K562 (cell line): Measurements from ENCODE around the gene FAM193A. TPM values are rescaled to one million over a fixed set of nuclear protein-coding genes. Genes with fewer than 3 reads are reported as not detected.

Source experiments
- ARNT ChIP-seq, 2 experiments: fragments of 450-650 bp; IDR thresholded peaks; 2 replicates each; pipeline ENCODE4 v1.6.1; 2016; ENCODE audit warnings: mild to moderate bottlenecking in 1 of 2
- CBFA2T3 ChIP-seq: fragments of 450-650 bp; IDR thresholded peaks from 2 replicates; pipeline ENCODE4 v1.6.1; 2017
- FOSL1 ChIP-seq: fragments of 200-800 bp; sonication (Bioruptor generic); conservative IDR thresholded peaks from 2 replicates; pipeline ENCODE4 v1.6.1; 2016; ENCODE audit warnings: missing genetic modification characterization, missing compliant biosample characterization
- FOXJ2 ChIP-seq: fragments of 200-800 bp; sonication (Bioruptor generic); IDR thresholded peaks from 2 replicates; pipeline ENCODE4 v1.6.1; 2016; ENCODE audit warnings: missing genetic modification characterization, missing compliant biosample characterization
- ID3 ChIP-seq, 2 experiments: fragments of 250-450 bp in 1 of 2; fragments of 450-650 bp in 1 of 2; sonication (Bioruptor Pico) in 1 of 2; IDR thresholded peaks; 2 replicates each; pipeline versions ENCODE4 v1.6.1 to v1.8.0; 2016 to 2021; ENCODE audit warnings: mild to moderate bottlenecking in 2 of 2, moderate library complexity in 2 of 2, missing compliant biosample characterization in 1 of 2, missing genetic modification characterization in 1 of 2
- IRF1 ChIP-seq: sonication (generic); formaldehyde crosslinking; IDR thresholded peaks from 2 replicates; pipeline ENCODE4 v1.8.0; 2022; ENCODE audit warnings: missing genetic modification reagents, mild to moderate bottlenecking, borderline replicate concordance
- JUN ChIP-seq, 2 experiments: sonication (generic) in 1 of 2; formaldehyde crosslinking in 1 of 2; IDR thresholded peaks; 2 replicates each; pipeline versions ENCODE4 v1.6.1 to v1.8.0; 2012 to 2022; ENCODE audit warnings: borderline replicate concordance in 2 of 2, mild to moderate bottlenecking in 2 of 2, improper control_type of control experiment in 1 of 2, low read depth in 1 of 2, low read length in 1 of 2, missing genetic modification reagents in 1 of 2
- MYNN ChIP-seq, 2 experiments: sonication (generic); formaldehyde crosslinking in 1 of 2; IDR thresholded peaks; 2 replicates each; pipeline versions ENCODE4 v1.5.0 to v1.6.1; 2016 to 2020; ENCODE audit warnings: antibody characterized with exemption in 1 of 2, missing genetic modification reagents in 1 of 2
- RAD21 ChIP-seq, 2 experiments: fragments of 250-450 bp in 1 of 2; fragments of 450-650 bp in 1 of 2; sonication (Bioruptor Pico) in 1 of 2; formaldehyde crosslinking in 1 of 2; IDR thresholded peaks in 1 of 2; conservative IDR thresholded peaks in 1 of 2; 2 replicates each; pipeline versions ENCODE4 v1.4.0 to v1.8.0; 2020 to 2022; ENCODE audit warnings: mild to moderate bottlenecking in 2 of 2, moderate library complexity in 1 of 2
- RBM17 ChIP-seq: fragments of 200-400 bp; formaldehyde crosslinking; IDR thresholded peaks from 2 replicates; pipeline ENCODE4 v1.6.1; 2017; ENCODE audit warnings: low read depth, mild to moderate bottlenecking, low read length, borderline replicate concordance
- SREBF2 ChIP-seq: sonication (generic); formaldehyde crosslinking; IDR thresholded peaks from 2 replicates; pipeline ENCODE4 v1.4.0; 2020; ENCODE audit warnings: mild to moderate bottlenecking, missing genetic modification reagents
- STAT5B ChIP-seq: fragments of 250-450 bp; sonication (Bioruptor Pico); IDR thresholded peaks from 2 replicates; pipeline ENCODE4 v1.8.0; 2021; ENCODE audit warnings: mild to moderate bottlenecking, inconsistent platforms
- TBL1XR1 ChIP-seq, 2 experiments: IDR thresholded peaks; 2 replicates each; pipeline ENCODE4 v1.6.1; 2012; ENCODE audit warnings: improper control_type of control experiment in 2 of 2, low read length in 2 of 2, mild to moderate bottlenecking in 1 of 2
- U2AF1 ChIP-seq: fragments of 200-400 bp; formaldehyde crosslinking; optimal IDR thresholded peaks from 2 replicates; pipeline ENCODE3; 2017; ENCODE audit warnings: mild to moderate bottlenecking, low read depth, low read length, moderate library complexity
- YY1 ChIP-seq, 3 experiments: IDR thresholded peaks; 2 replicates each; pipeline ENCODE4 v1.6.1; 2011; ENCODE audit warnings: low read length in 2 of 3, mild to moderate bottlenecking in 2 of 3, moderate library complexity in 2 of 3, borderline replicate concordance in 1 of 3, control low read depth in 1 of 3, low read depth in 1 of 3; ENCODE audit not compliant: insufficient read depth in 3 of 3, insufficient replicate concordance in 2 of 3, control insufficient read depth in 1 of 3, insufficient read length in 1 of 3; ENCODE audit errors: extremely low read depth in 1 of 3
- ZNF584 ChIP-seq: fragments of 200-800 bp; sonication (Bioruptor generic); IDR thresholded peaks from 2 replicates; pipeline ENCODE4 v1.6.1; 2016; ENCODE audit warnings: low read depth, mild to moderate bottlenecking, missing genetic modification characterization, missing compliant biosample characterization
- ZNF778 ChIP-seq: fragments of 450-650 bp; formaldehyde crosslinking; IDR thresholded peaks from 2 replicates; pipeline ENCODE4 v1.4.0; 2020; ENCODE audit warnings: mild to moderate bottlenecking, moderate library complexity
- polyA plus RNA-seq, 8 experiments: library from polyadenylated mRNA; depleted of rRNA in 4 of 8; stranded (reverse) in 5 of 8; unstranded in 3 of 8; fragments of >200 nt; fragmentation: Nextera tagmentation in 2 of 8; fragmentation: Illumina TruSeq in 1 of 8; extraction: Ambion mirVana in 2 of 8; extraction: Trizol in 1 of 8; gene quantifications; 2 replicates each; pipeline versions ENCODE4 v1.2.1 to v1.2.3, GENCODE V29; 2011 to 2014; ENCODE audit warnings: inconsistent platforms in 1 of 8, missing spikeins in 1 of 8
- total RNA-seq, 7 experiments: library from RNA; depleted of rRNA in 6 of 7; stranded (reverse); fragments of >200 nt in 6 of 7; fragmentation: Illumina TruSeq in 2 of 7; extraction: Trizol in 2 of 7; gene quantifications; 2 replicates each; pipeline versions ENCODE4 v1.2.1 to v1.2.3, GENCODE V29; 2011 to 2021; ENCODE audit warnings: low replicate concordance in 1 of 7
- TF ChIP-seq, protein P1 (sequence below): fragments of 450-650 bp; formaldehyde crosslinking; IDR thresholded peaks from 2 replicates; pipeline ENCODE4 v1.4.0; 2022; ENCODE audit warnings: mild to moderate bottlenecking, moderate library complexity
- TF ChIP-seq, protein P2 (sequence below), 2 experiments: fragments of 150-350 bp in 1 of 2; IDR thresholded peaks; 2 replicates each; pipeline ENCODE4 v1.6.1; 2012 to 2016; ENCODE audit warnings: low read depth in 2 of 2, low read length in 2 of 2, mild to moderate bottlenecking in 1 of 2, moderate library complexity in 1 of 2

FAM193A gene
- total and polyA plus RNA-seq, 9 of the 15 experiments (the other 6 are each of a cell fraction or from before 2014, with no cell fraction given): 0.46 to 24.6 (median 9.6) TPM

DNA sequence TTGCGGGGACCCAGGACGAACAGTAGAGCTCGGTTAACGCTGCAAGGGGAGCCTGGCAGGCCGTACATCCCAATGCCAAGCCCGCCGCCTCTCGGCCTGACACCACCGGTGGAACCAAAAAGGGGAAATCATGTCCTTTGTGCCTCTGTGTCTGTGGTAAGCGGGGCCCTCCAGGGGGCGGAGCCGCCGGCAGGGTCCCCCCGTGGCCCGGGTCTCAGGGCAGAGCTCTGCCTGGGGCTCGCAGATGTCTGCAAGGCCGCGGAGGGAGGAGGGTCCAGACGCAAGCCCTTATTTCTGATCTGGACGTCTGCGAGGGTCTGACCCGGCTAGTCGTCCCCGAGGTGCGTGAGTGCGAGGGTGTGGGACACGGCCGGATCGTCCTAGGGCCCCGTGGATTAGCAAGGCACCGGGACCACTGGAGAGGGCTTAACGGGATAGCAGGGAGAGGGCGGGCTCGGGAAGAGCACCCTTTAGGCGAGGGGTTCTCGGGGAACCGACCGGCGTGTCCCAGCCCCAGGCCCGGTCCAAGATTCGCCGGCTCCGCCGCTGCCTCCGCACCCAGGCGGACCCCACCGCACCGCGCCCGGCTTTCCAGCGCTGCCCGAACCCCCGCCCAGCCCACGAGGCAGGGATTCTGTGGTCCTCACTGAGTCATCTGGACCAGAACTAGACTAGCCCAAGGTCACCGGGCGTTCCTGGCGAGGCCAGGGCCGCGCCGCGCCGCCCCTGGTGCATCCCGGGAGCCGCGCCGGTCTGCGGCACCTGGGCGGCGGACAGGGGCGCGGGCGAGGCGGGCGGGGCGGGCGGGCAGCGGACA, 863 bp upstream of the FAM193A start (continued):
- TF ChIP-seq, protein P1, sequence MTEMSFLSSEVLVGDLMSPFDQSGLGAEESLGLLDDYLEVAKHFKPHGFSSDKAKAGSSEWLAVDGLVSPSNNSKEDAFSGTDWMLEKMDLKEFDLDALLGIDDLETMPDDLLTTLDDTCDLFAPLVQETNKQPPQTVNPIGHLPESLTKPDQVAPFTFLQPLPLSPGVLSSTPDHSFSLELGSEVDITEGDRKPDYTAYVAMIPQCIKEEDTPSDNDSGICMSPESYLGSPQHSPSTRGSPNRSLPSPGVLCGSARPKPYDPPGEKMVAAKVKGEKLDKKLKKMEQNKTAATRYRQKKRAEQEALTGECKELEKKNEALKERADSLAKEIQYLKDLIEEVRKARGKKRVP (CRISPR knock-in tag): no peak
- no peak for TF ChIP-seq RBM17
- no peak for TF ChIP-seq ZNF584
- TF ChIP-seq ID3 (CRISPR knock-in tag; IDR thresholded peaks at IDR 0.05): no peak
- TF ChIP-seq ID3 (tag; IDR thresholded peaks at IDR 0.05): no peak; the same call in 1 of the 2 replicates
- no peak for TF ChIP-seq CBFA2T3
- TF ChIP-seq U2AF1: no peak
- no peak for TF ChIP-seq TBL1XR1 (IDR thresholded peaks at IDR 0.05; ENCODE audit: low read length in 2 of 2)
- TF ChIP-seq FOSL1 (tag): peak; percentile 65
- no peak for TF ChIP-seq YY1 (IDR thresholded peaks at IDR 0.05; ENCODE audit: borderline replicate concordance in 1 of 3, control insufficient read depth in 1 of 3, extremely low read depth in 1 of 3, insufficient read depth in 3 of 3, insufficient read length in 1 of 3, insufficient replicate concordance in 2 of 3, low read depth in 1 of 3, low read length in 2 of 3)
- TF ChIP-seq, protein P2, sequence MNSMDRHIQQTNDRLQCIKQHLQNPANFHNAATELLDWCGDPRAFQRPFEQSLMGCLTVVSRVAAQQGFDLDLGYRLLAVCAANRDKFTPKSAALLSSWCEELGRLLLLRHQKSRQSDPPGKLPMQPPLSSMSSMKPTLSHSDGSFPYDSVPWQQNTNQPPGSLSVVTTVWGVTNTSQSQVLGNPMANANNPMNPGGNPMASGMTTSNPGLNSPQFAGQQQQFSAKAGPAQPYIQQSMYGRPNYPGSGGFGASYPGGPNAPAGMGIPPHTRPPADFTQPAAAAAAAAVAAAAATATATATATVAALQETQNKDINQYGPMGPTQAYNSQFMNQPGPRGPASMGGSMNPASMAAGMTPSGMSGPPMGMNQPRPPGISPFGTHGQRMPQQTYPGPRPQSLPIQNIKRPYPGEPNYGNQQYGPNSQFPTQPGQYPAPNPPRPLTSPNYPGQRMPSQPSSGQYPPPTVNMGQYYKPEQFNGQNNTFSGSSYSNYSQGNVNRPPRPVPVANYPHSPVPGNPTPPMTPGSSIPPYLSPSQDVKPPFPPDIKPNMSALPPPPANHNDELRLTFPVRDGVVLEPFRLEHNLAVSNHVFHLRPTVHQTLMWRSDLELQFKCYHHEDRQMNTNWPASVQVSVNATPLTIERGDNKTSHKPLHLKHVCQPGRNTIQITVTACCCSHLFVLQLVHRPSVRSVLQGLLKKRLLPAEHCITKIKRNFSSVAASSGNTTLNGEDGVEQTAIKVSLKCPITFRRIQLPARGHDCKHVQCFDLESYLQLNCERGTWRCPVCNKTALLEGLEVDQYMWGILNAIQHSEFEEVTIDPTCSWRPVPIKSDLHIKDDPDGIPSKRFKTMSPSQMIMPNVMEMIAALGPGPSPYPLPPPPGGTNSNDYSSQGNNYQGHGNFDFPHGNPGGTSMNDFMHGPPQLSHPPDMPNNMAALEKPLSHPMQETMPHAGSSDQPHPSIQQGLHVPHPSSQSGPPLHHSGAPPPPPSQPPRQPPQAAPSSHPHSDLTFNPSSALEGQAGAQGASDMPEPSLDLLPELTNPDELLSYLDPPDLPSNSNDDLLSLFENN (IDR thresholded peaks at IDR 0.05; ENCODE audit: low read depth in 2 of 2, low read length in 2 of 2): no peak
- no peak for TF ChIP-seq FOXJ2
- TF ChIP-seq IRF1 (CRISPR knock-in tag): no peak
- no peak for TF ChIP-seq JUN (IDR thresholded peaks at IDR 0.05; ENCODE audit: borderline replicate concordance, low read depth, low read length)
- TF ChIP-seq JUN (CRISPR knock-in tag; IDR thresholded peaks at IDR 0.05; ENCODE audit: borderline replicate concordance): 0 out of 2 replicates have a peak, but pooled peaks have one; percentile 8
- no peak for TF ChIP-seq STAT5B
- no peak for TF ChIP-seq SREBF2 (CRISPR knock-in tag)
- no peak for TF ChIP-seq MYNN (IDR thresholded peaks at IDR 0.05)
- TF ChIP-seq MYNN (CRISPR knock-in tag; IDR thresholded peaks at IDR 0.05): no peak
- no peak for TF ChIP-seq ARNT (IDR thresholded peaks at IDR 0.05)
- TF ChIP-seq RAD21 (CRISPR knock-in tag; conservative IDR thresholded peaks at IDR 0.05 in 1 of 2, IDR thresholded peaks at IDR 0.05 in 1 of 2): 0 out of 4 replicates have a peak, but pooled peaks of 1 of the 2 experiments have one; percentile 4
- no peak for TF ChIP-seq ZNF778 (CRISPR knock-in tag)
